SK-N-MC (cell line): ENCODE measurements around the gene KCNH5.

ENCODE experiments used
- DNase-seq: peaks from one replicate; pipeline ENCODE4 v3.0.0-alpha.2; 2011; ENCODE audit warnings: low read depth, low spot score
- H3K27ac ChIP-seq: fragments of 200-600 bp; sonication (generic); 2 replicates; pipeline ENCODE4 v1.5.1; 2016; ENCODE audit warnings: mixed run types
- H3K36me3 ChIP-seq: fragments of 200-600 bp; sonication (generic); 2 replicates; pipeline ENCODE4 v1.6.1; 2017; ENCODE audit warnings: antibody characterized with exemption, low read length, mixed read lengths; ENCODE audit not compliant: insufficient read depth
- H3K4me3 ChIP-seq: fragments of 200-600 bp; sonication (generic); 2 replicates; pipeline ENCODE4 v1.5.1; 2016
- H3K9ac ChIP-seq: fragments of 200-600 bp; sonication (generic); 2 replicates; pipeline ENCODE4 v1.8.0; 2017; ENCODE audit warnings: mixed run types, mixed read lengths; ENCODE audit not compliant: insufficient read length
- H3K9me3 ChIP-seq: fragments of 200-600 bp; sonication (generic); 2 replicates; pipeline ENCODE4 v1.6.1; 2017; ENCODE audit warnings: low read depth, mild to moderate bottlenecking, antibody characterized with exemption, low read length, moderate library complexity, mixed read lengths
- EZH2 ChIP-seq: fragments of 200-600 bp; sonication (generic); IDR thresholded peaks from one replicate; pipeline ENCODE4 v1.6.1; 2017; ENCODE audit warnings: antibody characterized with exemption
- FOXP2 ChIP-seq: optimal IDR thresholded peaks from 2 replicates; pipeline ENCODE3; 2011; ENCODE audit warnings: mild to moderate bottlenecking, moderate library complexity; ENCODE audit not compliant: insufficient read depth; ENCODE audit errors: extremely low read length, control extremely low read depth
- POLR2AphosphoS5 ChIP-seq: IDR thresholded peaks from 2 replicates; pipeline ENCODE4 v1.6.1; 2012; ENCODE audit warnings: mild to moderate bottlenecking, low read depth, low read length, borderline replicate concordance

Gene KCNH5

GRCh38 chr14:63026491-63026890, 18.8 kb downstream of the KCNH5 start:
- no peak overlapping the region for H3K9ac ChIP-seq
- no peaks in the 10 kb centered on the region for H3K36me3 ChIP-seq
- no peak for TF ChIP-seq POLR2AphosphoS5
- no peak for TF ChIP-seq FOXP2
- TF ChIP-seq EZH2, result no peak
- H3K9me3 ChIP-seq, result no peaks in the 10 kb centered on the region
- H3K27ac ChIP-seq, result no peak overlapping the region
- no peak for DNase-seq
- H3K4me3 ChIP-seq, result no peak overlapping the region

GRCh38 chr14:63014621-63015020, 30.6 kb downstream of the KCNH5 start:
- no peak overlapping the region for H3K27ac ChIP-seq
- TF ChIP-seq FOXP2 (no peak), POLR2AphosphoS5 (no peak), EZH2 (no peak)
- H3K9me3 ChIP-seq, result no peaks in the 10 kb centered on the region
- H3K36me3 ChIP-seq, result no peaks in the 10 kb centered on the region
- DNase-seq, result no peak
- no peak overlapping the region for H3K4me3 ChIP-seq
- H3K9ac ChIP-seq, result no peak overlapping the region

- Histone ChIP-seq H3K9me3 (no peaks in the 10 kb centered on the region), H3K4me3 (no peak overlapping the region), H3K9ac (no peak overlapping the region), H3K27ac (no peak overlapping the region), H3K36me3 (no peaks in the 10 kb centered on the region)
- no peak for TF ChIP-seq FOXP2
- no peak for DNase-seq
Measured at GRCh38 chr14:63012171-63012570, 33.1 kb downstream of the KCNH5 start.

GRCh38 chr14:63011623-63012022, 33.6 kb downstream of the KCNH5 start:
- no peak for TF ChIP-seq POLR2AphosphoS5
- TF ChIP-seq FOXP2, result no peak
- TF ChIP-seq EZH2, result no peak
- no peaks in the 10 kb centered on the region for H3K36me3 ChIP-seq
- H3K4me3 ChIP-seq, result no peak overlapping the region
- H3K9ac ChIP-seq, result no peak overlapping the region
- DNase-seq, result no peak
- H3K27ac ChIP-seq, result no peak overlapping the region
- H3K9me3 ChIP-seq, result no peaks in the 10 kb centered on the region

- H3K36me3 ChIP-seq, result no peaks in the 10 kb centered on the region
- no peak overlapping the region for H3K9ac ChIP-seq
- DNase-seq, result no peak
- H3K9me3 ChIP-seq, result no peaks in the 10 kb centered on the region
- H3K27ac ChIP-seq, result no peak overlapping the region
- H3K4me3 ChIP-seq, result no peak overlapping the region
- TF ChIP-seq POLR2AphosphoS5, result no peak
- no peak for TF ChIP-seq EZH2
- no peak for TF ChIP-seq FOXP2
Measured at GRCh38 chr14:63009495-63009894, 35.8 kb downstream of the KCNH5 start.

- TF ChIP-seq EZH2, result no peak
- H3K9me3 ChIP-seq, result no peaks in the 10 kb centered on the region
- H3K36me3 ChIP-seq, result no peaks in the 10 kb centered on the region
- H3K9ac ChIP-seq, result no peak overlapping the region
- no peak overlapping the region for H3K27ac ChIP-seq
- H3K4me3 ChIP-seq, result no peak overlapping the region
- no peak for DNase-seq
Measured at GRCh38 chr14:63006531-63006930, 38.7 kb downstream of the KCNH5 start.

- TF ChIP-seq FOXP2 (no peak), POLR2AphosphoS5 (no peak), EZH2 (no peak)
- H3K9ac ChIP-seq, result no peak overlapping the region
- H3K36me3 ChIP-seq, result no peaks in the 10 kb centered on the region
- H3K9me3 ChIP-seq, result no peaks in the 10 kb centered on the region
- DNase-seq, result no peak
- no peak overlapping the region for H3K27ac ChIP-seq
- H3K4me3 ChIP-seq, result no peak overlapping the region
Measured at GRCh38 chr14:62994096-62994495, 51.2 kb downstream of the KCNH5 start.

- H3K9me3 ChIP-seq, result no peaks in the 10 kb centered on the region
- H3K27ac ChIP-seq, result no peak overlapping the region
- DNase-seq, result no peak
- H3K4me3 ChIP-seq, result no peak overlapping the region
- H3K36me3 ChIP-seq, result no peaks in the 10 kb centered on the region
- no peak overlapping the region for H3K9ac ChIP-seq
- TF ChIP-seq EZH2 (no peak), FOXP2 (no peak), POLR2AphosphoS5 (no peak)
Measured at GRCh38 chr14:62988967-62989366, 56.3 kb downstream of the KCNH5 start.

GRCh38 chr14:62983821-62984220, 61.4 kb downstream of the KCNH5 start:
- no peaks in the 10 kb centered on the region for H3K9me3 ChIP-seq
- no peak overlapping the region for H3K4me3 ChIP-seq
- DNase-seq, result no peak
- H3K36me3 ChIP-seq, result no peaks in the 10 kb centered on the region
- no peak for TF ChIP-seq FOXP2
- no peak for TF ChIP-seq EZH2
- no peak for TF ChIP-seq POLR2AphosphoS5
- no peak overlapping the region for H3K9ac ChIP-seq
- H3K27ac ChIP-seq, result no peak overlapping the region

GRCh38 chr14:62980693-62981092, 64.6 kb downstream of the KCNH5 start:
- no peak overlapping the region for H3K9ac ChIP-seq
- no peak for DNase-seq
- no peaks in the 10 kb centered on the region for H3K36me3 ChIP-seq
- no peak overlapping the region for H3K27ac ChIP-seq
- no peak overlapping the region for H3K4me3 ChIP-seq
- no peaks in the 10 kb centered on the region for H3K9me3 ChIP-seq
- no peak for TF ChIP-seq POLR2AphosphoS5
- TF ChIP-seq EZH2, result no peak
- no peak for TF ChIP-seq FOXP2

- no peaks in the 10 kb centered on the region for H3K36me3 ChIP-seq
- H3K4me3 ChIP-seq, result no peak overlapping the region
- H3K27ac ChIP-seq, result no peak overlapping the region
- TF ChIP-seq FOXP2 (no peak), POLR2AphosphoS5 (no peak), EZH2 (no peak)
- no peak for DNase-seq
- no peak overlapping the region for H3K9ac ChIP-seq
- no peaks in the 10 kb centered on the region for H3K9me3 ChIP-seq
Measured at GRCh38 chr14:62957562-62957961, 87.7 kb downstream of the KCNH5 start.
